Endothelial cell of umbilical vein (primary cell): Measurements from ENCODE around the gene PPY. TPM values are rescaled to one million over a fixed set of nuclear protein-coding genes. Genes with fewer than 3 reads are reported as not detected.
"Not testable (repeated sequence)": the region's sequence is repeated elsewhere in the genome, so short reads cannot be mapped to it uniquely, and the experiment has no call there.

Experiments
- BruUV-seq: library from RNA; stranded (reverse); fragments of 400-500 nt; replicated peaks from 2 replicates; lab custom pipeline; 2021; lab: Mats Ljungman, UMichigan
- CTCF ChIA-PET: fragments of 300-600, 350-600 bp; sonication (Branson Sonifier 250); formaldehyde crosslinking; loops from one replicate; lab custom pipeline; 2021; ENCODE audit warnings: antibody characterized with exemption, inconsistent platforms; lab: Charles Lee
- POLR2A ChIA-PET: fragments of 300-600, 350-600 bp; sonication (Branson Sonifier 250); formaldehyde crosslinking; loops from one replicate; lab custom pipeline; 2021; ENCODE audit warnings: antibody characterized with exemption, inconsistent platforms; lab: Charles Lee
- DNase-seq: peaks from one replicate; pipeline ENCODE4 v3.0.0-alpha.2; 2011; ENCODE audit warnings: low read depth, low spot score
- FAIRE-seq: peaks from 2 replicates; lab custom pipeline; 2011; peaks lifted over from hg19 to GRCh38; lab: Jason Lieb, UNC
- H2AFZ ChIP-seq: 2 replicates; pipeline ENCODE4 v1.6.0; 2012; ENCODE audit warnings: low read depth, low read length, control low read depth, inconsistent platforms
- H3K27ac ChIP-seq: 2 replicates; pipeline ENCODE4 v1.5.1; 2011; ENCODE audit warnings: low read depth, mild to moderate bottlenecking, control low read depth, low read length, moderate library complexity; ENCODE audit not compliant: insufficient read depth
- H3K27me3 ChIP-seq, 2 experiments: 2 replicates each; pipeline versions ENCODE4 v1.6.0 to v1.6.1; 2011; ENCODE audit warnings: low read length in 2 of 2, mixed read lengths in 1 of 2; ENCODE audit not compliant: control insufficient read depth in 2 of 2, insufficient read depth in 2 of 2
- H3K36me3 ChIP-seq, 2 experiments: 2 replicates in 1 of 2; 3 replicates in 1 of 2; pipeline ENCODE4 v1.5.1; 2011; ENCODE audit warnings: low read length in 2 of 2, mild to moderate bottlenecking in 1 of 2, moderate library complexity in 1 of 2; ENCODE audit not compliant: control insufficient read depth in 2 of 2, insufficient read depth in 2 of 2; ENCODE audit errors: extremely low read depth in 1 of 2
- H3K4me1 ChIP-seq: 3 replicates; pipeline ENCODE4 v1.5.1; 2011; ENCODE audit warnings: mild to moderate bottlenecking, low read length; ENCODE audit not compliant: control insufficient read depth, insufficient read depth; ENCODE audit errors: extremely low read depth
- H3K4me2 ChIP-seq: 2 replicates; pipeline ENCODE4 v1.6.1; 2011; ENCODE audit warnings: low read length, control low read depth, mixed read lengths; ENCODE audit not compliant: insufficient read depth
- H3K4me3 ChIP-seq, 3 experiments: fragments of 200-600 bp in 1 of 3; sonication (generic), shearing (Covaris generic) in 1 of 3; replicated peaks in 1 of 3; 2 replicates each; pipeline ENCODE4 v1.5.1; 2011 to 2016; ENCODE audit warnings: control low read depth in 3 of 3, low read length in 3 of 3, mild to moderate bottlenecking in 2 of 3, inconsistent platforms in 1 of 3, low read depth in 1 of 3, moderate library complexity in 1 of 3; ENCODE audit not compliant: insufficient read depth in 1 of 3
- H3K79me2 ChIP-seq: 2 replicates; pipeline ENCODE4 v1.6.0; 2012; ENCODE audit warnings: low read length, inconsistent platforms; ENCODE audit not compliant: control insufficient read depth, insufficient read depth
- H3K9ac ChIP-seq: replicated peaks from 2 replicates; pipeline ENCODE3; 2011; ENCODE audit warnings: low read length, control low read depth; ENCODE audit not compliant: insufficient read depth; ENCODE audit errors: extremely low read depth
- H3K9me1 ChIP-seq: replicated peaks from 3 replicates; pipeline ENCODE4 v1.6.0; 2011; ENCODE audit warnings: mild to moderate bottlenecking, low read length; ENCODE audit not compliant: control insufficient read depth, insufficient read depth; ENCODE audit errors: extremely low read depth
- H3K9me3 ChIP-seq: replicated peaks from 2 replicates; pipeline ENCODE4 v1.5.1; 2012; ENCODE audit warnings: low read length, inconsistent platforms; ENCODE audit not compliant: control insufficient read depth, insufficient read depth
- H4K20me1 ChIP-seq: replicated peaks from 2 replicates; pipeline ENCODE3; 2011; ENCODE audit warnings: mild to moderate bottlenecking, low read length; ENCODE audit not compliant: control insufficient read depth, insufficient read depth; ENCODE audit errors: extremely low read depth
- CTCF ChIP-seq, 2 donors: IDR thresholded peaks; 1 replicate in 1 of 2; 2 replicates in 1 of 2; pipeline ENCODE4 v1.5.1; 2011; ENCODE audit warnings: low read length in 2 of 2, mild to moderate bottlenecking in 2 of 2, moderate library complexity in 2 of 2, control low read depth in 1 of 2, inconsistent platforms in 1 of 2, low read depth in 1 of 2; ENCODE audit not compliant: insufficient read depth in 1 of 2; ENCODE audit errors: extremely low read depth in 1 of 2
- EZH2 ChIP-seq: IDR thresholded peaks from 2 replicates; pipeline ENCODE4 v1.6.1; 2012; ENCODE audit warnings: borderline replicate concordance, low read depth, mild to moderate bottlenecking, moderate library complexity, low read length, inconsistent platforms; ENCODE audit not compliant: severe bottlenecking
- FOS ChIP-seq: IDR thresholded peaks from 2 replicates; pipeline ENCODE4 v1.6.1; 2011; ENCODE audit warnings: mild to moderate bottlenecking, low read length, moderate library complexity, borderline replicate concordance; ENCODE audit not compliant: insufficient read depth
- GATA2 ChIP-seq: IDR thresholded peaks from 2 replicates; pipeline ENCODE4 v1.7.0; 2011; ENCODE audit warnings: low read depth, mild to moderate bottlenecking, moderate library complexity, mixed read lengths, low read length; ENCODE audit not compliant: insufficient read length, insufficient read depth
- JUN ChIP-seq: IDR thresholded peaks from 2 replicates; pipeline ENCODE4 v1.6.1; 2011; ENCODE audit warnings: borderline replicate concordance, low read depth; ENCODE audit not compliant: insufficient read length, insufficient read depth
- MAX ChIP-seq: IDR thresholded peaks from 2 replicates; pipeline ENCODE4 v1.6.1; 2011; ENCODE audit not compliant: insufficient read depth, insufficient read length
- MYC ChIP-seq: IDR thresholded peaks from one replicate; pipeline ENCODE4 v1.6.1; 2011; ENCODE audit warnings: mild to moderate bottlenecking, low read depth, low read length
- POLR2A ChIP-seq: IDR thresholded peaks from 2 replicates; pipeline ENCODE4 v1.6.1; 2012; ENCODE audit warnings: low read depth, mild to moderate bottlenecking, control low read depth, low read length
- POLR2AphosphoS5 ChIP-seq: IDR thresholded peaks from 2 replicates; pipeline ENCODE4 v1.6.1; 2012; ENCODE audit warnings: low read depth, mild to moderate bottlenecking, control low read depth, low read length, moderate library complexity; ENCODE audit not compliant: insufficient read depth
- dilution Hi-C: fragments of 300-500 bp; cut with MboI; formaldehyde crosslinking; loops from one replicate; pipeline ENCODE4 v1.15.0; 2019; ENCODE audit warnings: low sequenced_read_pairs; ENCODE audit not compliant: extremely low pct_ligation_motif_present
- intact Hi-C: fragments of 100-400 bp; cut with micrococcal nuclease; formaldehyde crosslinking; loops from one replicate; pipeline ENCODE4 v1.10.0; 2022
- polyA plus RNA-seq, 4 experiments: library from polyadenylated mRNA; depleted of rRNA in 3 of 4; stranded (reverse) in 3 of 4; unstranded in 1 of 4; fragments of >200 nt; gene quantifications; 2 replicates each; pipeline versions ENCODE4 v1.2.1 to v1.2.3, GENCODE V29; 2011 to 2012; ENCODE audit warnings: missing spikeins in 1 of 4
- total RNA-seq: library from RNA; stranded (reverse); gene quantifications from 2 replicates; pipeline ENCODE4 v1.2.3, GENCODE V29; 2021

PPY gene
- total and polyA plus RNA-seq, 2 donors (not counting 3 experiments of a cell fraction or from before 2014, with no cell fraction given), result not detected

GRCh38 chr17:43897831-43898230 is 44.4 kb downstream of the PPY start:
- Histone ChIP-seq H3K9me3 (no peaks in the 10 kb centered on the region), H3K27ac (no peak overlapping the region), H3K27me3 (no peaks in the 10 kb centered on the region), H3K4me1 (peaks cover 3% of the 10 kb centered on the region), H3K9ac (no peak overlapping the region), H3K36me3 (no peaks in the 10 kb centered on the region), H3K79me2 (no peaks in the 10 kb centered on the region), H3K9me1 (no peaks in the 10 kb centered on the region), H4K20me1 (no peaks in the 10 kb centered on the region), H2AFZ (no peak overlapping the region), H3K4me3 (no peak overlapping the region), H3K4me2 (no peak overlapping the region)
- dilution Hi-C loops (no loop called here), intact Hi-C loops (no loop called here)
- no peak for TF ChIP-seq JUN
- no peak for TF ChIP-seq MYC
- TF ChIP-seq MAX, result no peak
- TF ChIP-seq FOS, result no peak
- TF ChIP-seq EZH2, result no peak
- TF ChIP-seq POLR2AphosphoS5, result no peak
- TF ChIP-seq POLR2A, result no peak
- no peak for TF ChIP-seq CTCF (IDR thresholded peaks at IDR 0.05; ENCODE audit: extremely low read depth in 1 of 2, insufficient read depth in 1 of 2, low read depth in 1 of 2, low read length in 2 of 2)
- no peak for TF ChIP-seq GATA2
- ChIA-PET CTCF (interaction anchor here (1.5 to 9.9 kb wide), 2 partner anchors 12 to 18 kb away, joined by 9 to 69 read pairs; no protein-coding TSS in a partner anchor), POLR2A (no interaction called here)
- FAIRE-seq (no peak), DNase-seq (no peak)
- BruUV-seq, result no TSS peak

GRCh38 chr17:43894494-43894893 is 47.8 kb downstream of the PPY start:
- H3K27me3 ChIP-seq, H3K79me2 ChIP-seq, H3K4me3 ChIP-seq, H4K20me1 ChIP-seq, POLR2A ChIA-PET, H3K4me1 ChIP-seq, H3K27ac ChIP-seq, DNase-seq, dilution Hi-C loops, H3K9ac ChIP-seq, H3K9me1 ChIP-seq, BruUV-seq, H2AFZ ChIP-seq, intact Hi-C loops, H3K9me3 ChIP-seq, H3K36me3 ChIP-seq, FAIRE-seq, H3K4me2 ChIP-seq: not testable (repeated sequence)
- CTCF ChIA-PET, result interaction anchor here (0.7 to 9.9 kb wide), 3 partner anchors 14 to 128 kb away, joined by 3 to 69 read pairs (median 4); no protein-coding TSS in a partner anchor
